Gastrocnemius medialis (tissue), 4 donors: ENCODE measurements around the gene PPP1R37.

Experiments
- POLR2A ChIP-seq, 2 donors: fragments of 450-650 bp; IDR thresholded peaks; one replicate each; pipeline ENCODE4 v1.6.1; 2017; ENCODE audit warnings: antibody characterized with exemption in 2 of 2, mild to moderate bottlenecking in 2 of 2, moderate library complexity in 2 of 2
- TF ChIP-seq, protein P1 (sequence below), 5 experiments: fragments of 450-650 bp in 3 of 5; fragments of 200-600 bp in 2 of 5; sonication (generic) in 2 of 5; IDR thresholded peaks in 4 of 5; conservative IDR thresholded peaks in 1 of 5; 1 replicate in 4 of 5; 2 replicates in 1 of 5; pipeline ENCODE4 v1.5.1; 2016 to 2019; ENCODE audit warnings: antibody characterized with exemption in 5 of 5, mild to moderate bottlenecking in 3 of 5, moderate library complexity in 3 of 5

DNA sequence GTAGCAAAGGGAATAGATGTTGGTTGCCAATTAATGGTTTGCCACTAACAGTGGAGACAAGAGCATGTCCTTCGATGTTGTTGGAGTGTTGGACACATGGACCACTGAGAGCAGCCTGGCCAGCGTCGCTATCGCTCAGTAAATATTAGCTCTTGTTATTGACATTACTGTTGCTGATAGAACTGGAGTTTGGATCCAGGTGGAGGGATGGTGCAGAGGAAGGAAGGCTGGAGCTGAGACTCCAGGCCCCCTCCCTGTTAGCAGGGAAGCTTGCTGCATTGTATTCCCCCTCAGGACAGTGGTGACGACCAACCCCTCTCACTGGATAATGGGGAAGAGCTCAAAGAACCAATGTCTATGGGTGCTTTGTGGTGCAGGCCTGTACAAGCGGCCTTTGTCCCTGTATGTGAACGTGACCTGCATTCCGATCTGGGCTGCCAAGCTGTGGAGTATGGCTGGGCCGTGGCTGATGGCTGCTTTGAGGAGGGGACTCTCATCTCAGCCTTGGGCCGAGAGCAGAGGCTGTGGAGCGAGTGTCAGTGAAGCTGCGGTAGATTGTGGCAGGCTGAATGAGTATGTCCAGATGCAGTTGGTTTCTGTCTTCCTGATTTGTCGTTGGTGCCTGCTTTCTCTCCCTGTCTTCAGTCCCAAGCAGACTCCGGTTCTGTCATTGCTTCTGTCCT is 47.2 kb upstream of the PPP1R37 start:
- TF ChIP-seq, protein P1, sequence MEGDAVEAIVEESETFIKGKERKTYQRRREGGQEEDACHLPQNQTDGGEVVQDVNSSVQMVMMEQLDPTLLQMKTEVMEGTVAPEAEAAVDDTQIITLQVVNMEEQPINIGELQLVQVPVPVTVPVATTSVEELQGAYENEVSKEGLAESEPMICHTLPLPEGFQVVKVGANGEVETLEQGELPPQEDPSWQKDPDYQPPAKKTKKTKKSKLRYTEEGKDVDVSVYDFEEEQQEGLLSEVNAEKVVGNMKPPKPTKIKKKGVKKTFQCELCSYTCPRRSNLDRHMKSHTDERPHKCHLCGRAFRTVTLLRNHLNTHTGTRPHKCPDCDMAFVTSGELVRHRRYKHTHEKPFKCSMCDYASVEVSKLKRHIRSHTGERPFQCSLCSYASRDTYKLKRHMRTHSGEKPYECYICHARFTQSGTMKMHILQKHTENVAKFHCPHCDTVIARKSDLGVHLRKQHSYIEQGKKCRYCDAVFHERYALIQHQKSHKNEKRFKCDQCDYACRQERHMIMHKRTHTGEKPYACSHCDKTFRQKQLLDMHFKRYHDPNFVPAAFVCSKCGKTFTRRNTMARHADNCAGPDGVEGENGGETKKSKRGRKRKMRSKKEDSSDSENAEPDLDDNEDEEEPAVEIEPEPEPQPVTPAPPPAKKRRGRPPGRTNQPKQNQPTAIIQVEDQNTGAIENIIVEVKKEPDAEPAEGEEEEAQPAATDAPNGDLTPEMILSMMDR (IDR thresholded peaks at IDR 0.05 in 4 of 5, conservative IDR thresholded peaks at IDR 0.05 in 1 of 5) = no peak
- no peak for TF ChIP-seq POLR2A (IDR thresholded peaks at IDR 0.05)
